ENCODE results near the gene BCAN. TPM values are rescaled to one million over a fixed set of nuclear protein-coding genes. Genes with fewer than 3 reads are reported as not detected.
A peak's percentile ranks its signal among the peaks of the same experiment; 100 is the strongest.

The BCAN gene
- total and polyA plus RNA-seq, 12 donors, result 0.11 to 36.3 (median 5.6) TPM; not detected in 2

- H3K4me3 ChIP-seq, result no peak overlapping the region
- intact Hi-C loops (cut with DNase I), result no loop called here
- H3K27me3 ChIP-seq, result peaks cover 14% of the 10 kb centered on the region
- H3K27ac ChIP-seq, result no peak overlapping the region
- H3K36me3 ChIP-seq (replicated peaks in 1 of 2), result no peaks in the 10 kb centered on the region
- DNase-seq, result peak; percentile 75 to 89 (median 84)
- no peaks in the 10 kb centered on the region for H3K9me3 ChIP-seq (replicated peaks in 1 of 3)
- H3K4me1 ChIP-seq (replicated peaks in 1 of 2), result peaks cover 0 to 7% of the 10 kb centered on the region in 2 donors
- TF ChIP-seq POLR2A (IDR thresholded peaks at IDR 0.05), result no peak
- TF ChIP-seq, protein P1, sequence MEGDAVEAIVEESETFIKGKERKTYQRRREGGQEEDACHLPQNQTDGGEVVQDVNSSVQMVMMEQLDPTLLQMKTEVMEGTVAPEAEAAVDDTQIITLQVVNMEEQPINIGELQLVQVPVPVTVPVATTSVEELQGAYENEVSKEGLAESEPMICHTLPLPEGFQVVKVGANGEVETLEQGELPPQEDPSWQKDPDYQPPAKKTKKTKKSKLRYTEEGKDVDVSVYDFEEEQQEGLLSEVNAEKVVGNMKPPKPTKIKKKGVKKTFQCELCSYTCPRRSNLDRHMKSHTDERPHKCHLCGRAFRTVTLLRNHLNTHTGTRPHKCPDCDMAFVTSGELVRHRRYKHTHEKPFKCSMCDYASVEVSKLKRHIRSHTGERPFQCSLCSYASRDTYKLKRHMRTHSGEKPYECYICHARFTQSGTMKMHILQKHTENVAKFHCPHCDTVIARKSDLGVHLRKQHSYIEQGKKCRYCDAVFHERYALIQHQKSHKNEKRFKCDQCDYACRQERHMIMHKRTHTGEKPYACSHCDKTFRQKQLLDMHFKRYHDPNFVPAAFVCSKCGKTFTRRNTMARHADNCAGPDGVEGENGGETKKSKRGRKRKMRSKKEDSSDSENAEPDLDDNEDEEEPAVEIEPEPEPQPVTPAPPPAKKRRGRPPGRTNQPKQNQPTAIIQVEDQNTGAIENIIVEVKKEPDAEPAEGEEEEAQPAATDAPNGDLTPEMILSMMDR (IDR thresholded peaks at IDR 0.05), result peak; percentile 85 to 97 (median 92)
- WGBS, 4 donors, result 0 to 3% (median 2%) methylated on average over 11 to 23 of the region's 23 CpGs
Observed at GRCh38 chr1:156689035-156689952, 47.4 kb downstream of the BCAN start.

DNA sequence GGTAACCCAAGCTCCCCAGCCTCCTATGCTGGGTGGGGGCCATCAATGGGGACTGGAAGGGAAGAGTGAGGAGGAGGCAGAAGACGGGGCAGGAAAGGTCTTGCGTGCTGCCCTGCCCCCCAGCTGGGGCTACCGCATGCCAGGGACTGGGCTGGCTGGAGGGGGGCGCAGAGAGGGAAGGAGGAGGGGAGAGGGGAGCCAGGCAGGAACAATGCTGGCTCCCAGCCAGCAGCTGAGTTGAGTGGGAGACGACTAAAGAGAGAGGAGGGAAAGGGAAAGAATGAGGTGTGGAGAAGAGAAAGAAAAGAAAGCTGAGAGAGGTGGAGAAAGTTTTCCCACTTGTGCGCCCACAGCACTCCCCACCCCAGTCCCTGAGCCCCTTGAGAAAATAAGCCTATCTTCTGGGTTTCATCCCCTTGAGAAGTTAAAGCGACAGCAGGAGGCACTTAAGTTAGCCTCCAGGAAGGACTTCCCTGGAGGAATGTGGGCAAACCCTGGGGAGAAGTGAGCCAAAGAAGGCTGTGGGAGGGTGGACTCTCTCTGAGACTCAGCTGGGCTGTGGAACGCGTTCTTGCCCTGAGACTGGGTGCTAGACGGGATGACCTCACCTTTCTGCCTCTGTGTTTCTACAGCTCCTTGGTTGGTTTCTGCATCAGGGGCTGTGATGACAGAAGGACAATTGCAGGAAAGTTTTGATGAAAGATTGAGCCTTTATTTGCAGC lies 48.2 kb downstream of the BCAN start:
- no peak overlapping the region for H3K27ac ChIP-seq
- H3K36me3 ChIP-seq (replicated peaks in 1 of 2), result no peaks in the 10 kb centered on the region
- no peaks in the 10 kb centered on the region for H3K9me3 ChIP-seq (replicated peaks in 1 of 3)
- no peak for DNase-seq
- peaks cover 14% of the 10 kb centered on the region for H3K27me3 ChIP-seq
- WGBS, 4 donors, result 19 to 27% (median 20%) methylated on average over 10 of the region's 10 CpGs
- TF ChIP-seq, protein P1 (IDR thresholded peaks at IDR 0.05), result no peak
- no peak for TF ChIP-seq POLR2A (IDR thresholded peaks at IDR 0.05)
- no peak overlapping the region for H3K4me3 ChIP-seq
- intact Hi-C loops (cut with DNase I), result loop anchor here (2.0 to 10.0 kb wide), 2 partner anchors 35 to 175 kb away; partner anchors contain the start of gene NTRK1 (in 1 of the 2)
- peaks cover 0 to 7% of the 10 kb centered on the region in 2 donors for H3K4me1 ChIP-seq (replicated peaks in 1 of 2)

GRCh38 chr1:156690675-156691036 lies 48.7 kb downstream of the BCAN start:
- intact Hi-C loops (cut with DNase I), result loop anchor here (2.0 to 10.0 kb wide), 2 partner anchors 34 to 174 kb away; partner anchors contain the start of gene NTRK1 (in 1 of the 2)
- peaks cover 0 to 7% of the 10 kb centered on the region in 2 donors for H3K4me1 ChIP-seq (replicated peaks in 1 of 2)
- no peak overlapping the region for H3K27ac ChIP-seq
- TF ChIP-seq, protein P1 (IDR thresholded peaks at IDR 0.05), result no peak
- no peak for TF ChIP-seq POLR2A (IDR thresholded peaks at IDR 0.05)
- peaks cover 12% of the 10 kb centered on the region for H3K27me3 ChIP-seq
- no peaks in the 10 kb centered on the region for H3K36me3 ChIP-seq (replicated peaks in 1 of 2)
- no peaks in the 10 kb centered on the region for H3K9me3 ChIP-seq (replicated peaks in 1 of 3)
- WGBS, 4 donors, result 55 to 66% (median 61%) methylated on average over 6 to 8 of the region's 8 CpGs
- H3K4me3 ChIP-seq, result no peak overlapping the region
- no peak for DNase-seq

- intact Hi-C loops (cut with DNase I), result loop anchor here (2.0 to 10.0 kb wide), 2 partner anchors 34 to 174 kb away; partner anchors contain the start of gene NTRK1 (in 1 of the 2)
Observed at GRCh38 chr1:156691191-156691590, 49.3 kb downstream of the BCAN start.

More at GRCh38 chr1:156691191-156691590, 49.3 kb downstream of the BCAN start:
- H3K4me1 ChIP-seq (replicated peaks in 1 of 2), result peaks cover 0 to 7% of the 10 kb centered on the region in 2 donors
- no peak for DNase-seq
- 63 to 73% (median 71%) methylated on average over 8 to 10 of the region's 10 CpGs for WGBS, 4 donors
- TF ChIP-seq, protein P1 (IDR thresholded peaks at IDR 0.05), result no peak
- no peak for TF ChIP-seq POLR2A (IDR thresholded peaks at IDR 0.05)
- H3K9me3 ChIP-seq (replicated peaks in 1 of 3), result no peaks in the 10 kb centered on the region
- no peak overlapping the region for H3K4me3 ChIP-seq
- H3K36me3 ChIP-seq (replicated peaks in 1 of 2), result no peaks in the 10 kb centered on the region
- peaks cover 10% of the 10 kb centered on the region for H3K27me3 ChIP-seq
- H3K27ac ChIP-seq, result no peak overlapping the region

All from adrenal gland (tissue), 12 donors.